SK-N-SH (cell line): ENCODE measurements around the gene SERPINA3. TPM values are rescaled to one million over a fixed set of nuclear protein-coding genes. Genes with fewer than 3 reads are reported as not detected.

Source experiments
- CTCF ChIA-PET: fragments of 300-600, 350-600 bp; formaldehyde crosslinking; extraction: SDS; loops from one replicate; lab custom pipeline; 2021; lab: Yijun Ruan, JAX
- POLR2A ChIA-PET: fragments of 350-600 bp; sonication (Branson Sonifier 250); formaldehyde crosslinking; extraction: SDS; loops from one replicate; lab custom pipeline; 2020; ENCODE audit warnings: antibody characterized with exemption, inconsistent platforms; lab: Yijun Ruan, JAX
- DNase-seq: peaks from one replicate; pipeline ENCODE4 v3.0.0; 2012
- H2AFZ ChIP-seq: fragments of 200-600 bp; sonication (generic); 2 replicates; pipeline ENCODE4 v1.8.1; 2016; ENCODE audit warnings: antibody characterized with exemption, mild to moderate bottlenecking, low read depth
- H3F3A ChIP-seq: fragments of 200-600 bp; sonication (generic); replicated peaks from 2 replicates; pipeline ENCODE3; 2016; ENCODE audit warnings: antibody characterized with exemption, mild to moderate bottlenecking; ENCODE audit not compliant: insufficient read depth
- H3K27ac ChIP-seq, 2 experiments: fragments of 200-500 bp in 1 of 2; fragments of 200-600 bp in 1 of 2; sonication (Bioruptor generic) in 1 of 2; sonication (generic), shearing (Covaris generic) in 1 of 2; 2 replicates each; pipeline versions ENCODE4 v1.5.1 to v1.6.1; 2014 to 2016; ENCODE audit warnings: low read depth in 2 of 2, inconsistent platforms in 1 of 2, low read length in 1 of 2, mild to moderate bottlenecking in 1 of 2, mixed read lengths in 1 of 2
- H3K27me3 ChIP-seq: fragments of 200-600 bp; sonication (generic), shearing (Covaris generic); 2 replicates; pipeline ENCODE4 v1.6.1; 2016; ENCODE audit warnings: mixed run types; ENCODE audit not compliant: insufficient read depth
- H3K36me3 ChIP-seq, 2 experiments: fragments of 200-500 bp in 1 of 2; fragments of 200-600 bp in 1 of 2; sonication (Bioruptor generic) in 1 of 2; sonication (generic) in 1 of 2; replicated peaks in 1 of 2; 2 replicates each; pipeline versions ENCODE3 to v1.5.1; 2014 to 2016; ENCODE audit warnings: low read length in 1 of 2, mild to moderate bottlenecking in 1 of 2; ENCODE audit not compliant: insufficient read depth in 2 of 2, control insufficient read depth in 1 of 2
- H3K4me1 ChIP-seq, 2 experiments: fragments of 200-500 bp in 1 of 2; fragments of 200-600 bp in 1 of 2; sonication (Bioruptor generic) in 1 of 2; sonication (generic), shearing (Covaris generic) in 1 of 2; 2 replicates each; pipeline versions ENCODE4 v1.5.1 to v1.6.1; 2014 to 2016; ENCODE audit warnings: low read depth in 1 of 2, low read length in 1 of 2, mixed run types in 1 of 2; ENCODE audit not compliant: insufficient read depth in 2 of 2, control insufficient read depth in 1 of 2
- H3K4me2 ChIP-seq: fragments of 200-600 bp; sonication (generic), shearing (Covaris generic); 2 replicates; pipeline ENCODE4 v1.6.1; 2017; ENCODE audit warnings: mixed run types
- H3K4me3 ChIP-seq, 2 experiments: fragments of 200-500 bp in 1 of 2; fragments of 200-600 bp in 1 of 2; sonication (Bioruptor generic) in 1 of 2; sonication (generic), shearing (Covaris generic) in 1 of 2; 2 replicates each; pipeline versions ENCODE4 v1.5.1 to v1.8.1; 2014 to 2016; ENCODE audit warnings: low read depth in 2 of 2, inconsistent platforms in 1 of 2, low read length in 1 of 2, mild to moderate bottlenecking in 1 of 2, mixed read lengths in 1 of 2, moderate library complexity in 1 of 2
- H3K79me2 ChIP-seq: fragments of 200-600 bp; sonication (generic); 2 replicates; pipeline ENCODE4 v1.8.1; 2017; ENCODE audit warnings: mild to moderate bottlenecking; ENCODE audit not compliant: insufficient read depth
- H3K9ac ChIP-seq: fragments of 200-600 bp; sonication (generic); 2 replicates; pipeline ENCODE4 v1.6.1; 2017; ENCODE audit warnings: mixed run types
- H3K9me2 ChIP-seq: fragments of 200-600 bp; sonication (generic); 2 replicates; pipeline ENCODE4 v1.6.1; 2017; ENCODE audit warnings: mixed run types
- H3K9me3 ChIP-seq: fragments of 200-600 bp; sonication (generic); 2 replicates; pipeline ENCODE4 v1.6.1; 2017; ENCODE audit warnings: mixed run types, mild to moderate bottlenecking, moderate library complexity
- H4K20me1 ChIP-seq: fragments of 200-600 bp; sonication (generic); 2 replicates; pipeline ENCODE4 v1.6.1; 2017; ENCODE audit warnings: mild to moderate bottlenecking, mixed run types; ENCODE audit not compliant: insufficient read depth
- CHD2 ChIP-seq: fragments of 150-350 bp; IDR thresholded peaks from 2 replicates; pipeline ENCODE4 v1.6.1; 2018; ENCODE audit warnings: low read length; ENCODE audit not compliant: partially characterized antibody
- EP300 ChIP-seq, 2 experiments: IDR thresholded peaks; 2 replicates each; pipeline versions ENCODE4 v1.4.0 to v1.6.1; 2012; ENCODE audit warnings: borderline replicate concordance in 1 of 2, low read depth in 1 of 2, low read length in 1 of 2
- GABPA ChIP-seq: IDR thresholded peaks from 2 replicates; pipeline ENCODE4 v1.4.0; 2012; ENCODE audit warnings: low read depth, mild to moderate bottlenecking
- GATA2 ChIP-seq: sonication (generic); formaldehyde crosslinking; IDR thresholded peaks from 2 replicates; pipeline ENCODE4 v1.5.0; 2020; ENCODE audit warnings: mild to moderate bottlenecking, missing genetic modification reagents
- IRF3 ChIP-seq: fragments of 150-350 bp; IDR thresholded peaks from 2 replicates; pipeline ENCODE4 v1.6.1; 2016; ENCODE audit warnings: mild to moderate bottlenecking, low read depth, low read length
- JUND ChIP-seq: IDR thresholded peaks from 2 replicates; pipeline ENCODE4 v1.4.0; 2012
- MEF2A ChIP-seq: IDR thresholded peaks from 2 replicates; pipeline ENCODE4 v1.4.0; 2012; ENCODE audit warnings: low read depth, borderline replicate concordance
- MXI1 ChIP-seq: IDR thresholded peaks from 2 replicates; pipeline ENCODE4 v1.6.1; 2012; ENCODE audit warnings: mild to moderate bottlenecking, low read depth, low read length, improper control_type of control experiment
- NFIC ChIP-seq: IDR thresholded peaks from 2 replicates; pipeline ENCODE4 v1.4.0; 2012; ENCODE audit warnings: borderline replicate concordance
- PBX3 ChIP-seq: IDR thresholded peaks from 2 replicates; pipeline ENCODE4; 2012
- POLR2AphosphoS5 ChIP-seq: IDR thresholded peaks from 2 replicates; pipeline ENCODE4 v1.6.1; 2012; ENCODE audit warnings: low read depth, low read length
- RCOR1 ChIP-seq: fragments of 150-350 bp; IDR thresholded peaks from 2 replicates; pipeline ENCODE4 v1.6.1; 2017; ENCODE audit warnings: antibody characterized with exemption, low read length
- RFX5 ChIP-seq: IDR thresholded peaks from 2 replicates; pipeline ENCODE4 v1.6.1; 2012; ENCODE audit warnings: mild to moderate bottlenecking, improper control_type of control experiment, low read length
- SMC3 ChIP-seq: IDR thresholded peaks from 2 replicates; pipeline ENCODE4 v1.6.1; 2012; ENCODE audit warnings: low read depth, low read length, improper control_type of control experiment
- WGBS: methylation state at CpG from one replicate; pipeline ENCODE4 v1.1.6; 2017; ENCODE audit warnings: low lambda C conversion rate; 5-methylcytosine and 5-hydroxymethylcytosine counted together
- polyA plus RNA-seq, 3 experiments: library from polyadenylated mRNA; depleted of rRNA; stranded (reverse); fragments of >200 nt; gene quantifications; 2 replicates each; pipeline ENCODE4 v1.2.3, GENCODE V29; 2012
- TF ChIP-seq, protein P1 (sequence below): IDR thresholded peaks from 2 replicates; pipeline ENCODE4 v1.4.0; 2012; ENCODE audit warnings: low read depth, borderline replicate concordance
- TF ChIP-seq, protein P2 (sequence below): fragments of 150-350 bp; IDR thresholded peaks from 2 replicates; pipeline ENCODE4 v1.6.1; 2017; ENCODE audit warnings: antibody characterized with exemption, low read length, low read depth, borderline replicate concordance

SERPINA3 gene
- polyA plus RNA-seq, 1 of the 3 experiments (the other 2 are of a cell fraction) = 0.25 TPM

GRCh38 chr14:94572637-94573303 lies 39.4 kb upstream of the SERPINA3 start:
- no peaks in the 10 kb centered on the region for H3K4me1 ChIP-seq
- H2AFZ ChIP-seq = no peak overlapping the region
- H3F3A ChIP-seq = no peaks in the 10 kb centered on the region
- POLR2A ChIA-PET = no interaction called here
- WGBS = 61% methylated on average over 7 of the region's 7 CpGs
- H4K20me1 ChIP-seq = no peaks in the 10 kb centered on the region
- H3K27ac ChIP-seq = no peak overlapping the region
- DNase-seq = no peak
- TF ChIP-seq GATA2 (CRISPR knock-in tag) = no peak
- no peak for TF ChIP-seq GABPA
- TF ChIP-seq CHD2 = no peak
- TF ChIP-seq EP300 (IDR thresholded peaks at IDR 0.05; ENCODE audit: borderline replicate concordance in 1 of 2, low read depth in 1 of 2, low read length in 1 of 2) = no peak
- no peak for TF ChIP-seq IRF3
- TF ChIP-seq MXI1 = no peak
- no peak for TF ChIP-seq SMC3
- TF ChIP-seq RFX5 = no peak
- TF ChIP-seq, protein P1, sequence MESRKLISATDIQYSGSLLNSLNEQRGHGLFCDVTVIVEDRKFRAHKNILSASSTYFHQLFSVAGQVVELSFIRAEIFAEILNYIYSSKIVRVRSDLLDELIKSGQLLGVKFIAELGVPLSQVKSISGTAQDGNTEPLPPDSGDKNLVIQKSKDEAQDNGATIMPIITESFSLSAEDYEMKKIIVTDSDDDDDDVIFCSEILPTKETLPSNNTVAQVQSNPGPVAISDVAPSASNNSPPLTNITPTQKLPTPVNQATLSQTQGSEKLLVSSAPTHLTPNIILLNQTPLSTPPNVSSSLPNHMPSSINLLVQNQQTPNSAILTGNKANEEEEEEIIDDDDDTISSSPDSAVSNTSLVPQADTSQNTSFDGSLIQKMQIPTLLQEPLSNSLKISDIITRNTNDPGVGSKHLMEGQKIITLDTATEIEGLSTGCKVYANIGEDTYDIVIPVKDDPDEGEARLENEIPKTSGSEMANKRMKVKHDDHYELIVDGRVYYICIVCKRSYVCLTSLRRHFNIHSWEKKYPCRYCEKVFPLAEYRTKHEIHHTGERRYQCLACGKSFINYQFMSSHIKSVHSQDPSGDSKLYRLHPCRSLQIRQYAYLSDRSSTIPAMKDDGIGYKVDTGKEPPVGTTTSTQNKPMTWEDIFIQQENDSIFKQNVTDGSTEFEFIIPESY = no peak
- no peak for TF ChIP-seq RCOR1
- TF ChIP-seq, protein P2, sequence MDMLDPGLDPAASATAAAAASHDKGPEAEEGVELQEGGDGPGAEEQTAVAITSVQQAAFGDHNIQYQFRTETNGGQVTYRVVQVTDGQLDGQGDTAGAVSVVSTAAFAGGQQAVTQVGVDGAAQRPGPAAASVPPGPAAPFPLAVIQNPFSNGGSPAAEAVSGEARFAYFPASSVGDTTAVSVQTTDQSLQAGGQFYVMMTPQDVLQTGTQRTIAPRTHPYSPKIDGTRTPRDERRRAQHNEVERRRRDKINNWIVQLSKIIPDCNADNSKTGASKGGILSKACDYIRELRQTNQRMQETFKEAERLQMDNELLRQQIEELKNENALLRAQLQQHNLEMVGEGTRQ = no peak
- no peak for TF ChIP-seq MEF2A
- TF ChIP-seq POLR2AphosphoS5 = no peak
- no peak for TF ChIP-seq NFIC
- TF ChIP-seq PBX3 = no peak
- TF ChIP-seq JUND = no peak
- no peak overlapping the region for H3K9ac ChIP-seq
- H3K9me2 ChIP-seq = no peaks in the 10 kb centered on the region
- no peak overlapping the region for H3K4me3 ChIP-seq
- H3K9me3 ChIP-seq = no peaks in the 10 kb centered on the region
- H3K36me3 ChIP-seq = no peaks in the 10 kb centered on the region
- CTCF ChIA-PET = interaction anchor here (2.8 kb wide), 1 partner anchor 23 kb away, joined by 12 read pairs; no protein-coding TSS in a partner anchor
- H3K4me2 ChIP-seq = no peak overlapping the region
- peaks cover 5% of the 10 kb centered on the region; the same call in 1 of the 2 replicates for H3K27me3 ChIP-seq
- H3K79me2 ChIP-seq = no peaks in the 10 kb centered on the region
